Liver (tissue), 9 donors: ENCODE results near the gene INSM1. TPM values are rescaled to one million over a fixed set of nuclear protein-coding genes. Genes with fewer than 3 reads are reported as not detected.

Experiments used
- DNase-seq: peaks from one replicate; pipeline ENCODE4 v3.0.0-alpha.2; 2017; ENCODE audit warnings: low spot score
- H3K27ac ChIP-seq, 2 donors: one replicate each; pipeline ENCODE4 v1.7.0; 2013; ENCODE audit warnings: inconsistent platforms in 2 of 2, low read length in 2 of 2, control low read depth in 1 of 2, low read depth in 1 of 2, mild to moderate bottlenecking in 1 of 2
- H3K27me3 ChIP-seq, 4 donors: one replicate each; pipeline versions ENCODE4 v1.6.1 to v1.7.0; 2013; ENCODE audit warnings: low read length in 3 of 4, inconsistent platforms in 1 of 4, mild to moderate bottlenecking in 1 of 4, moderate library complexity in 1 of 4; ENCODE audit not compliant: control insufficient read depth in 4 of 4, insufficient read depth in 4 of 4
- H3K36me3 ChIP-seq, 4 donors: one replicate each; pipeline versions ENCODE4 v1.6.1 to v1.7.0; 2013; ENCODE audit warnings: low read length in 3 of 4, mild to moderate bottlenecking in 3 of 4, low read depth in 1 of 4, moderate library complexity in 1 of 4; ENCODE audit not compliant: control insufficient read depth in 4 of 4, insufficient read depth in 3 of 4
- H3K4me1 ChIP-seq, 4 donors: one replicate each; pipeline versions ENCODE4 v1.6.1 to v1.7.0; 2013; ENCODE audit warnings: low read length in 3 of 4, mild to moderate bottlenecking in 3 of 4, moderate library complexity in 1 of 4; ENCODE audit not compliant: control insufficient read depth in 4 of 4, insufficient read depth in 4 of 4
- H3K4me3 ChIP-seq, 3 donors: one replicate each; pipeline versions ENCODE4 v1.6.1 to v1.7.0; 2013; ENCODE audit warnings: low read length in 3 of 3, control low read depth in 1 of 3, low read depth in 1 of 3, mild to moderate bottlenecking in 1 of 3
- H3K9ac ChIP-seq, 2 donors: one replicate each; pipeline ENCODE4 v1.7.0; 2013; ENCODE audit warnings: low read length in 2 of 2, mild to moderate bottlenecking in 2 of 2, moderate library complexity in 2 of 2, control low read depth in 1 of 2, low read depth in 1 of 2
- H3K9me3 ChIP-seq, 4 donors: one replicate each; pipeline versions ENCODE4 v1.6.1 to v1.7.0; 2013; ENCODE audit warnings: low read length in 3 of 4; ENCODE audit not compliant: control insufficient read depth in 4 of 4
- EGR1 ChIP-seq, 2 donors: IDR thresholded peaks; 2 replicates each; pipeline ENCODE4 v1.6.1; 2016 to 2018; ENCODE audit warnings: antibody characterized with exemption in 2 of 2, low read depth in 2 of 2
- FOXA1 ChIP-seq: IDR thresholded peaks from 2 replicates; pipeline ENCODE4 v1.6.1; 2016; ENCODE audit warnings: antibody characterized with exemption
- HNF4A ChIP-seq, 2 donors: conservative IDR thresholded peaks; 2 replicates each; pipeline ENCODE4 v1.6.1; 2016; ENCODE audit warnings: antibody characterized with exemption in 2 of 2, mild to moderate bottlenecking in 2 of 2
- HNF4G ChIP-seq: IDR thresholded peaks from 2 replicates; pipeline ENCODE4 v1.6.1; 2016; ENCODE audit warnings: antibody characterized with exemption
- JUND ChIP-seq, 2 donors: IDR thresholded peaks; 2 replicates each; pipeline ENCODE4 v1.6.1; 2016; ENCODE audit warnings: antibody characterized with exemption in 2 of 2
- RAD21 ChIP-seq, 2 donors: IDR thresholded peaks; 2 replicates each; pipeline ENCODE4 v1.6.1; 2016; ENCODE audit warnings: antibody characterized with exemption in 2 of 2, mild to moderate bottlenecking in 2 of 2
- REST ChIP-seq: IDR thresholded peaks from 2 replicates; pipeline ENCODE4 v1.6.1; 2016; ENCODE audit warnings: antibody characterized with exemption, mild to moderate bottlenecking
- RXRA ChIP-seq, 2 donors: IDR thresholded peaks; 2 replicates each; pipeline ENCODE4 v1.6.1; 2017 to 2018; ENCODE audit warnings: antibody characterized with exemption in 2 of 2, mild to moderate bottlenecking in 1 of 2
- SP1 ChIP-seq: IDR thresholded peaks from 2 replicates; pipeline ENCODE4 v1.6.1; 2018; ENCODE audit warnings: antibody characterized with exemption, mild to moderate bottlenecking
- TAF1 ChIP-seq: conservative IDR thresholded peaks from 2 replicates; pipeline ENCODE4 v1.6.1; 2016; ENCODE audit warnings: antibody characterized with exemption, mild to moderate bottlenecking
- YY1 ChIP-seq: IDR thresholded peaks from 2 replicates; pipeline ENCODE4 v1.6.1; 2016; ENCODE audit warnings: antibody characterized with exemption, mild to moderate bottlenecking
- WGBS: extraction: QIAGEN DNeasy Blood & Tissue Kit; methylation state at CpG from one replicate; pipeline ENCODE4 v1.1.7; 2013; 5-methylcytosine and 5-hydroxymethylcytosine counted together
- polyA plus RNA-seq, 2 donors: library from polyadenylated mRNA; stranded (reverse) in 1 of 2; unstranded in 1 of 2; fragments of 200-250 nt in 1 of 2; fragments of >200 nt in 1 of 2; fragmentation: Nextera tagmentation in 1 of 2; extraction: Ambion mirVana in 1 of 2; gene quantifications; one replicate each; pipeline versions ENCODE4 v1.2.1 to v1.2.3, GENCODE V29; 2013 to 2015
- total RNA-seq, 2 donors: library from RNA; depleted of rRNA; stranded (reverse); fragments of >200 nt; gene quantifications; one replicate each; pipeline ENCODE4 v1.2.3, GENCODE V29; 2014
- TF ChIP-seq, protein P1 (sequence below): IDR thresholded peaks from 2 replicates; pipeline ENCODE4 v1.6.1; 2016; ENCODE audit warnings: antibody characterized with exemption
- TF ChIP-seq, protein P2 (sequence below): fragments of 150-350 bp; IDR thresholded peaks from 2 replicates; pipeline ENCODE4 v1.5.1; 2017; ENCODE audit warnings: improper control_type of control experiment, low read depth, low read length; ENCODE audit not compliant: missing input control
- TF ChIP-seq, protein P3 (sequence below): IDR thresholded peaks from 2 replicates; pipeline ENCODE4 v1.6.1; 2016; ENCODE audit warnings: antibody characterized with exemption
- donor health status: healthy.
- donor health status: healthy.
- donor health status: healthy.
- donor health status: healthy.
- donor health status: healthy.

The INSM1 gene
- total and polyA plus RNA-seq, 4 donors: not detected

DNA sequence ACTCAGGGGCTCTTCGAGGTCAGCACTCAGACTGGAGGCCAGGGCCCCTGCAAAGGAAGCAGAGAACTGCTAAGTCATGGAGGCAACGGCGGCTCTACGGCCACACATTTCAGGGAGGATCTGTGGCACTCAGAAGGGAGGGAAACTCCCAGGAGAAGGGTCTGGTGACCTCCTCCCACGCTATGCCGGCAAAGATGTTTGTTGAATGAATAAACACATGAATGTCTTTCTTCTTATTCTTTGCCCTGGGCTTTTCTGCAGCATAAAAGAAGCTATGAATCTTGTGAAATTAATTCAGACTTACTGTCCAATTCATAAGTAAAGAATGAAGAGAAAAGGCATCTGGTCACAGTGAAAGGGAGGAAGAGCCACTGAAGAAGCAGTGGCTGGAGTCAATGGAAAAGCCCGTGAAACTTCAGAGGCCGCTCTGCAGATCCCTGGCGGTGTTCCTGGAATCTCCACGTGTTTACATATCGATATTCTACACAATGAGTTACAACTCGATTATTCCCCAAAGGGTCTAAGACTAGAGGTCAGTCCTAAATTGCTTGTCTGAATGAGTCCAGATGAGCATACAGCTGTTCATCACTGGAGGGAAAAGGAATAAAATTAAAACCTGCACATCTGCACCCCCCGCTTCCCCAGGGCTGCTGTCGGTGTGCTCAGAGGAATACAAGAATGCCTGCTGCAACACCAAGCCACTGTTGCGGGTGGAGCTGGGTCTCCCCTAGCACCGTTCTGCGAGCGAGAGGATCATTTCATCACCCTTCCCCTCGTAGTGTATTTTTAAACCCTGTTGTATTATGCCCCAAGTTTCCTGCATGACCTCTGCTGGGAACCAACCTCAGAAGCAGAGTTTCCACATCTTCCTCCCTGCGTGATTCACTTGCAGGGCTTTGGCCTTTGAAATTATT is 25.6 kb downstream of the INSM1 start:
- Histone ChIP-seq H3K4me3 (no peak overlapping the region), H3K27me3 (no peaks in the 10 kb centered on the region), H3K27ac (no peak overlapping the region), H3K9me3 (no peaks in the 10 kb centered on the region), H3K9ac (no peak overlapping the region), H3K4me1 (no peaks in the 10 kb centered on the region), H3K36me3 (peaks cover 9 to 73% (median 20%) of the 10 kb centered on the region in 4 donors)
- TF ChIP-seq TAF1 (no peak), RXRA (IDR thresholded peaks at IDR 0.05) (no peak), FOXA1 (no peak), HNF4G (no peak), REST (no peak)
- TF ChIP-seq, protein P1, sequence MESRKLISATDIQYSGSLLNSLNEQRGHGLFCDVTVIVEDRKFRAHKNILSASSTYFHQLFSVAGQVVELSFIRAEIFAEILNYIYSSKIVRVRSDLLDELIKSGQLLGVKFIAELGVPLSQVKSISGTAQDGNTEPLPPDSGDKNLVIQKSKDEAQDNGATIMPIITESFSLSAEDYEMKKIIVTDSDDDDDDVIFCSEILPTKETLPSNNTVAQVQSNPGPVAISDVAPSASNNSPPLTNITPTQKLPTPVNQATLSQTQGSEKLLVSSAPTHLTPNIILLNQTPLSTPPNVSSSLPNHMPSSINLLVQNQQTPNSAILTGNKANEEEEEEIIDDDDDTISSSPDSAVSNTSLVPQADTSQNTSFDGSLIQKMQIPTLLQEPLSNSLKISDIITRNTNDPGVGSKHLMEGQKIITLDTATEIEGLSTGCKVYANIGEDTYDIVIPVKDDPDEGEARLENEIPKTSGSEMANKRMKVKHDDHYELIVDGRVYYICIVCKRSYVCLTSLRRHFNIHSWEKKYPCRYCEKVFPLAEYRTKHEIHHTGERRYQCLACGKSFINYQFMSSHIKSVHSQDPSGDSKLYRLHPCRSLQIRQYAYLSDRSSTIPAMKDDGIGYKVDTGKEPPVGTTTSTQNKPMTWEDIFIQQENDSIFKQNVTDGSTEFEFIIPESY: no peak
- 86% methylated on average over 20 of the region's 20 CpGs for WGBS
- no peak for DNase-seq

DNA sequence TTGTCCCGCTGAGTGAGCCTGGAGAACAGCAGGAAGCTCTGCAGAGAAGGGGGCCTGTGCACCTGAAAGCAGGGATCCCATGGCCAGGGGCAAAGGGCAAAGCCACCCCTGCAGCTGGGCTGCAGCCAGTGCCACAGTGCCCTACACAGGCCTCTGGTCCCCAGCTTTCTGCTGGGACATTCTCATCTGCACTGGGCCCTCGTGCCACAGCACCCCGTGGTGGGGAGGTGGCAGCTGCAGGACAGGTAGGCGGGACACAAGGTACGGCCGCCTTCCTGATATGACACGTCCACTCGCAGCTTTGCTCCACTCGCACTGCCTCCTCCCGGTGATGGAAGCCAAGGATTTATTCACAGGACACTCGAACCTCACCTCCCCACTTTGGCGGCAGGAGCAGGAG is 27.2 kb downstream of the INSM1 start:
- H3K4me1 ChIP-seq: peaks cover 0 to 3% (median 1%) of the 10 kb centered on the region in 4 donors
- no peaks in the 10 kb centered on the region for H3K9me3 ChIP-seq
- DNase-seq: no peak
- peaks cover 9 to 74% (median 18%) of the 10 kb centered on the region in 4 donors for H3K36me3 ChIP-seq
- no peaks in the 10 kb centered on the region for H3K27me3 ChIP-seq
- no peak overlapping the region for H3K4me3 ChIP-seq
- 95% methylated on average over 12 of the region's 12 CpGs for WGBS
- no peak overlapping the region for H3K27ac ChIP-seq
- no peak for TF ChIP-seq FOXA1
- TF ChIP-seq, protein P2, sequence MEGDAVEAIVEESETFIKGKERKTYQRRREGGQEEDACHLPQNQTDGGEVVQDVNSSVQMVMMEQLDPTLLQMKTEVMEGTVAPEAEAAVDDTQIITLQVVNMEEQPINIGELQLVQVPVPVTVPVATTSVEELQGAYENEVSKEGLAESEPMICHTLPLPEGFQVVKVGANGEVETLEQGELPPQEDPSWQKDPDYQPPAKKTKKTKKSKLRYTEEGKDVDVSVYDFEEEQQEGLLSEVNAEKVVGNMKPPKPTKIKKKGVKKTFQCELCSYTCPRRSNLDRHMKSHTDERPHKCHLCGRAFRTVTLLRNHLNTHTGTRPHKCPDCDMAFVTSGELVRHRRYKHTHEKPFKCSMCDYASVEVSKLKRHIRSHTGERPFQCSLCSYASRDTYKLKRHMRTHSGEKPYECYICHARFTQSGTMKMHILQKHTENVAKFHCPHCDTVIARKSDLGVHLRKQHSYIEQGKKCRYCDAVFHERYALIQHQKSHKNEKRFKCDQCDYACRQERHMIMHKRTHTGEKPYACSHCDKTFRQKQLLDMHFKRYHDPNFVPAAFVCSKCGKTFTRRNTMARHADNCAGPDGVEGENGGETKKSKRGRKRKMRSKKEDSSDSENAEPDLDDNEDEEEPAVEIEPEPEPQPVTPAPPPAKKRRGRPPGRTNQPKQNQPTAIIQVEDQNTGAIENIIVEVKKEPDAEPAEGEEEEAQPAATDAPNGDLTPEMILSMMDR: no peak
- TF ChIP-seq, protein P1: no peak
- no peak for TF ChIP-seq HNF4G
- TF ChIP-seq HNF4A (conservative IDR thresholded peaks at IDR 0.05): no peak
- no peak for TF ChIP-seq EGR1 (IDR thresholded peaks at IDR 0.05; ENCODE audit: low read depth in 2 of 2)
- TF ChIP-seq SP1: no peak
- TF ChIP-seq TAF1: no peak
- TF ChIP-seq JUND (IDR thresholded peaks at IDR 0.05): no peak
- no peak for TF ChIP-seq YY1
- TF ChIP-seq, protein P3, sequence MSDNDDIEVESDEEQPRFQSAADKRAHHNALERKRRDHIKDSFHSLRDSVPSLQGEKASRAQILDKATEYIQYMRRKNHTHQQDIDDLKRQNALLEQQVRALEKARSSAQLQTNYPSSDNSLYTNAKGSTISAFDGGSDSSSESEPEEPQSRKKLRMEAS: no peak
- TF ChIP-seq RAD21 (IDR thresholded peaks at IDR 0.05): no peak
- no peak for TF ChIP-seq RXRA (IDR thresholded peaks at IDR 0.05)
- no peak overlapping the region for H3K9ac ChIP-seq
